Stimulated activated CD4-positive, alpha-beta T cell treated with anti-CD3 and anti-CD28 coated beads, Interleukin-1b, Interleukin-23, amount 100 ng/mL, for 24 hours (primary cell): ENCODE results near the gene ABCB11.
"Not testable (repeated sequence)": the region's sequence is repeated elsewhere in the genome, so short reads cannot be mapped to it uniquely, and the experiment has no call there.

Experiments
- DNase-seq, 4 experiments: peaks; one replicate each; pipeline ENCODE4 v3.0.0-alpha.2; 2020; ENCODE audit warnings: low read depth in 4 of 4, low spot score in 1 of 4

ABCB11 gene

DNA sequence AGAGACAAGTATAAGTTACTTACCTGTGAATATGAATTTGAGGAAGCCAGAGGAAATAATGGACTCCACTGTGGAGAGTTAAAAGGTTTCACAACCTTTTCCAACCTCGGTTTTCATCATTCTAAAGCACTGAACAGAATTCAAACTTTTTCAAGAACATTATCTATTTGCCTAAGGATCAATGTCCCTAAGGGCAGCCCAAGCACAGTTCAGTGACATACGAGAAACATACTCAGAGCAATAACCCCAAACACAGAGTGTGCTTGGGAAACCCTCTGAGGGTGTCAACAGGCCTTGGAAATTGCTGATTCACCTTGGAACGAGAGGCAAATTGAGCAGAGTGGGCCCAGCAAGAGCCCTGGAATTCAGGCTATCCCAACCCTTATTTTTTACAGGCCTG, at the start of gene ABCB11:
Gene ABCB11 (minus strand): TSS at position 123 of the 400 bp plus-strand sequence. CDS start 13,199 bp downstream, outside the sequence.
- no peak for DNase-seq

DNA sequence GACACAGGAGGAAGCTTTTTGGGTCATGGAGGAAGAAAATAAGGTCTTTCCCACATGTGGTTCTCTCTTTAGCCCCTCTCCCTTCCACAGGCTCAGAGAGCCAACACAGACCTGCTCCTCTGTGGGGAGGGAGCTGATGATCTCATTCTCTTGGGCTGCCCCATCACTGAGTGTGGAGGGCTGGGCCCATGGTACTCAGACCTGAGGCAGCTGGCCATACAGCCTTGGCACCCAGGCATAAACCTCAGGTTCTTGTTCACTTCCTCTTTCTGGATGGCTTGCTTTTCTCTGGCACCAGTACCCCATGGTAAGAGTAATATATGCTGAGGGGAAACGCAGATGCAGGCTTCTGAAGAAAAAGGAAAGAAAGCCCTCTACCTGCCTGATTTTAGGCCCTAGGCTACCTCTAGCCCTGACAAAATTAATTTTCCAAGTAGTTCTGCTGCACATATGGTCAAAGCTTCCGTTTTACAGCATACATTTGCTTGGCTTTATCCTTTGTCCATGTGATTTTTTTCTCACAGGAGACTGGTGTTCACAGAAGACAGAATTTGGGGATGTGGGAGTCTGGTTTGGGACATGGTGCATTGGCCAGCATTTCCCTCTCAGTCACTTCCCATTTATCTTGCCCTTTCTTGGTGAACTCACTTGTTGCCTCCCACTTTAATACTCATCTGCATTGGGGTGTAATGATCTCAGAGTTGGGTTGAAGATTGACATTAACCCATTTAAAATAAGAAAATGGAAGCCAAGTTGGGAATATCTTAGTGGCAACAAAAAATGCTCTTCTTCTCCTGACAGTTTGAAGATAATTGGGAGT, 49.3 kb upstream of the ABCB11 start:
- DNase-seq: no peak

DNA sequence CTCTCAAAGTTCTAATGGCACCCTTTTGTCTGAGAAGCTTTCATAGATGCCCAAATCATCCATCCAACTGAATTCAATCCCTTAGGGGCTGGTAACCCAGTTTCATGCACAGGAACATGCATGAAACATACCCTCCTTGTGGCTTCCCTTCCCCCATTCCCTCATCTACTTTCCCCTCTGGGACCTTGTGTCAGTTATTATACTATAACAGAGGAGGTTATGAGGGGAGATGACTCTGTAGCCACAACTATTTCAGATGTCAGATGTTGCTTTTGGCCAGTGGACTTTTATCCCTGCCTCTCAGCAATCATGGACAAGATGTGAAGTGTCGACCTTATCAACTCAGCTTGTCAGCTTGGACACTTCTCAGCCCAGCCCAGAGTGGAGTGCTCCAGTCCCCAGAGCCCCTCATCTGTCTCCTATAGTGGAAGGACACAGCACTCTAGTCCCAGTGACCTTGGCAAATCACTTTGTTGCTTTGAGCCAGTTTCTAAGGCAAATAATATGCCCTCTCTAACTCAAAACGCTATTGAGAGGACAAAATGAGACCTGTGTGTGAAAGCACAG, 46.6 kb upstream of the ABCB11 start:
- DNase-seq: no peak

DNA sequence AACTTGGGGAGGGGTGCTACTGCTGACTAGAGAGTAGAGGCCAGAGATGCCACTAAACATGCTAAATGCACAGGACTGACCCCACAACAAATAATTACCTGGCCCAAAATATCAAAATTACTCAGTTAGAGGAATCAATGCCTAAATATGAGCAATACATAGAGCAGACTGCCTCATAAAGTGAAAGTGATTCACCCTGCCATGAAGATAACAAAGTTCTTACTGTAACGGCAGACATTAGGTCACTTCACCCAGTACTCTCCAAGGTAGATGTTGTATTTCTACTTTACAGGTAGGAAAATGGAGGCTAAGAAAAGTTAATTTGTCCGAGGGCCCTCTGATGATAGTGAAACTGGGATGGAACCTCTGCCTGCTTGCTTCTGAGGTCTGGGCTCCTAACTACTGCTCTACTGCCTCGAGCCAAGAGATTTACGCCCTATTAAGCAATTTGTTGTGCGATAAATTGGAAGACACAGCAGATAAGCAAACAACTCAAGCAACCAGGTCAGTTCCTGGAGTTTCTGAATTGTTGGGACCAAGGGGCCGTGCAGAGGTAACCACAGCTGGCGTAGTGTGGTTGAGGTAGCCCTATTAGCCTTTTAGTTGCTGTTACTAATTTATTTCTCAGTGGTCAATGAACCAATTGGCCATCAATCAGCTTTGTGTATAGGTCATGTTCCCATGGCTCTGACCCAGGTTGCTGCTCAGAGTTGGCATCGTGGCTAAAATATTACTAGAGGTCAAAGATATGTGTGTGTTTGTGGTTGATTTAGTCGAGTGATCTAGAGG, 43.0 kb upstream of the ABCB11 start:
- DNase-seq: no peak

DNA sequence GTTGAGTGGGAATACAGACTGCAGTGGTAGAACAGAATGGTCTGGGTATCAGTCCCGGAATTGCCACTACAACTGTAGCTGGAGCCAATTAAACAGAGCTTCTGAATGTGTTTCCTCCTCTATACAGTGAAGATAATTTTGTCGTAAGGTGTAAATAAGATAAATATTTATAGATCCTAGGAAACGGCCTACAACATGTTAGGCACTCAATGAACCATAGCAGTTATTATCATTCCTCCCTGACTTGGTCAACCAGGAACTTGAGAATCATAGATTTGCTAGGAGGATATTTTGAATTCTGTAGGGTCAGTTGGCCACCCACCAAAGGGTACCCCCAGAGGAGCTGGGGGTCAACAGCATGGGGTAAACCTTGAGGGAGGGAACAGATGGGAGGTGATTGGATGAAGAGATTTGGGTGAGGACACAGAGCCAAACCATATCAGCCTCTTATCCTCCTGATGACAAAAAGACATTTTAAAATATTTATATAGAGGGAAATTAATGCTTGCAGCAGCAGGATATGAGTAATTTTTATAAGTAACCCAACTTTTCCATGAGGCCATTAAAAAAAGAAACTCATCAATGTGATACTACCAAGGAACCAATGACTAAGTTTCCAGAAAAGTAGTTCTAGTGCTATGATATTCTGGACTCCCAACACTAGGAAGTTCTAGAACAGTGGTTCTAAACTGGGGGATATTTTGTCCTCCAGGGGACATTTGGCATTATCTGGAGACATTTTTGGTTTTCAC, 42.3 kb upstream of the ABCB11 start:
- DNase-seq: no peak

DNA sequence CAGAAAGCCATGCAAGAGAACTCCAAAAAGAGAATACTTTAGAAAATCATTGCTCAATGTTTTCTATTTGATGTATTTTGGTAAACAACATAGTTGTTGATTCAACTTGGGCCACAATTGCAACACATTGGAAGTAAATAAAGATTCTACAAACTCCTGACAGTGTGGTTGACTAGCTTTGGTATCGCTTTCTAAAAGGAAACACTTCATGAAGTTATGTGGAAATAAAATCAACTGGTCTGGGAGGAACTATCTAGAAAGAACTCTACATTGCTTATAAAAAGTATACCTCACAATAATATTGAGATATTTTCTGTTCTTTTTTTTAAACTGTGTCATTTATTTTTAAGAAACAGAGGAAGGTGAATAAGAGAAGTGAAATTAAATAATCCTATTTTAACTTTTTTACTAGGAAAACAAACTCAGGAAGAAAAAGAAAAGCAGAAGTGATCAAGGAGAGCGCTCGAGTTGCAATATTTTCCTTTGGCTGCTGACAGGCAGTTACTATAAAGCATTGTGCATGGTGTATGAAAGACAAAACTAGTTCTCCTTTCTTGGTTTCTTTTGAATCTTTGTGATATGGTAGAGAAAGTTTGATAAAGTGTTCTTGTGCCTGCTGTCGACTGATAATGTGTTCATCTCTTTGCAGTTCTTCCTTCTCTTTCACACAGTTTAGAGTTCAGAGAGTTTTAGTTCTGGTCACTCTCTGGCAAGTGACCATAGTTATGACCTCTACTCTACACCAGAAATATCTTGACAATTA, 41.2 kb upstream of the ABCB11 start:
- DNase-seq: no peak

DNA sequence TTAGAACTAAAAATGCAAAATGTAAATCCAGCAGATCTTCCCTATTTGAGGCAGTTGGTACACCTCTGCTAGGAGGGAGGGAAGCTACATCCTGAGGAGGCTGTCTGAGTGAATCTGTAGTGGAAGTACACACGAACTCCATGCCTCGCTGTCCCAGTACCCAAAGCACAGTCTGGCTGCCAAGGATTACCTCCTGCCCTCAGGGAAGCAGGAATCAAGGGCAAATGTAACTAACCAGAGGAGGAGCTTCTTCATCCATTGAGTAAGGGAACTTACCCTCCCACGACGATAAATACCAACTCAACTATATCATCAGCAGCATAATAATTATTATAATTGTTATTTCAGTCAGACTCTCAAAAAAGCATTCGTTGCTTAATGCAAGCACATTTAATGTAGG, 40.3 kb upstream of the ABCB11 start:
- no peak for DNase-seq

DNA sequence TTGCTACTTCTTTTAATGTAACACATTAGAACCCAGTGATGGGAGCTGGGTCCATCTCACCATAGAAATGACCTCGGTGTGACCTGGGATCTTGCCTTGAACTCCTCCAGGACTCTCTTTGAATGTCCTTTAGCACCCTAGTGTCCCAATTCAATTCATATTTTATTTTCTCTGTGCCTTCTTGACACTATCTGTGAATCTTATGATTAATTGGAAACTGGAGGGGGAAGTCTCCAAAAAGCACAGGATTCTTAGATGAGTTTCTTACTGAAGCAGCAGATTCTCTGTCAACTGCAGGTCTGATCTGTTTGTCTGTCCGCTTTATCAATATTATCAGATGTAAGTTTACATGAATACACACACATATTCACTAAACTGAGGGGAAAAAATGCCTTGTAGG, 38.7 kb upstream of the ABCB11 start:
- no peak for DNase-seq

DNA sequence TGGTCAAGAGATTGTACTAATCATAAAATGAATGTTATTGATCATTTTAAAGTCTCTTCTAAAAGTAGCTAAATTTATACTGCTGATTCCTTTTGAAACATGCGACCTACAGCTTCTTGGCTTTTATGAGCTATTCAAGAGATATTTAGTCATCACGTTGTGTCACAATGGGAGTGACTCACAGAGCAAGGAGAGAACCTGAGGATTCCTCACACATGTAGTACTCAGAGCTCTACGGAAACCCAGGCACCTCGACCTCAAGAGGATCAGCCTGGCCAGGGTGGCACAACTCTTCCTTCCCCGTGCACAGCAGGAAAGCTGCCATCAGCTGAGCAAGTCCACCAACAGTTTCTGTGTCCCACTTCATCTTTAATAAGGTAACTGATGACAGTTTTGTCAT, 38.2 kb upstream of the ABCB11 start, which contains the start of gene DHRS9:
Gene DHRS9 (plus strand): TSS at position 223 of the 400 bp plus-strand sequence. CDS start 12,019 bp downstream, outside the sequence.
- peak in 1 of 4 experiments; percentile 25 for DNase-seq

DNA sequence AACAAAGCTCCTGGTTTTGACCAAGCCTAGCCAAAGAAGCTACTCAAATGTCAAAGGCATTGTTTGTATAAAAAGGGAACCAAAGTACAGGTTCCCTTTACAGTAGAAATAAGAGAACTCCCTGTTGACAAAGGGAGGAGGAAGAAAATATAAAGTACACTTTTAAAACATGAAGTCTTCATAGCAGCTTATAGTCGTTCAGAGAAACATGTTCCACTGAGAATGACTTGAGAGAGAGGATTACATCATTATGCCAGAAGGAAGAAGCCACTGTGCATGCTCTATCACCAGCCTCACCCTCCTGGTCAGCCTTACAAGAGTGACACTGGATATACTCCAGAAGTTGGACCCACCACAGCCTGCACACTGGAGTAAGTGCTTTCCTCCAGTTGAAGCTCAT, 35.8 kb upstream of the ABCB11 start:
- DNase-seq: no peak

DNA sequence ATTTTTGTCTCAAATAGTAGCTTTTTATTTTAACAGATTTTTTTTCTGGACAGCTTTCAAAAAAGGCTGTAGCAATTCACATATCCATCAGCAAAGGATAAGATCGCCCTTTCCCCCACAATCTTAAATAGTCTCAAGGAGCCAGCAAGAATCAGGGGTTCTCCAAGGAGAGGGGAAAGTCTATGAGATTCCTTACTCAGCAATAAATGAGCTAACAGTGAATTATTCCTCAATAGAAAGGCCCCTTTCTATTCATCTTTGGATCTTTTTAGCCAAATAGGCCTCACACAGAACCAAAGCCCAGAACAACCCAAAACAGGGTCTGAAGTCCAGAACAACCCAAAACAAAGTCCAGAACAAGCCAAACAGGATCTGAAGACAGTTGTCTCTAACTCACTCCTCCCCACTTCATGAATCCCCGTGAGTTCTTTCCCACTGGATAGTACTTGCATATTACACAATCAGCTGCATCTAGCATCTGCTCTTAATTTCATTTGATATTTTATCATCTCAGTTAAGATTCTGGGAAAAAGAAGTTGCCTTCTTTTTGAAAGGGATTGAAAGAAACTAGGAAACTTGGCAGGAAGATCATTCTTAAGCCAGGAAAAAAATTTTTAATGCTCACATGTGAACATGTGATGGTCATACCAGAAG, 34.9 kb upstream of the ABCB11 start:
- DNase-seq: no peak

DNA sequence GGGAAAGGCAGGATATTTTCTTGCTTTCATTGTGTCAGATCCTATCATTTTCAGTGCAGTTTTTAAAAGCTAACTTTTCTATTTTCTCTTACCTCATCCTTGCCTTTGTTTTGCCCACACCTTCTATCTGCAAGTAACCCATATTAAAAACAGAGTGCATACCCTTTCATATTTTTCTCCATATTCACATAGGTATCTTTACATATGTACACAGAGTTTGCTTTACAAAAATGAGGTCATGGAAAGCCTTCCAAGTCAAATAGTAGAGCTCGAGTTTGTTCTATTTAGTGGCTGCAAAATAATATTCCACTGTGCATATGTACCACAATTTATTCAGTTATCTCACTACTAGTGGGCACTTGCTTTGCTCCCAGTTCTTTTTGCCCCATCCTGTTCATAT, 34.3 kb upstream of the ABCB11 start:
- DNase-seq: no peak

DNA sequence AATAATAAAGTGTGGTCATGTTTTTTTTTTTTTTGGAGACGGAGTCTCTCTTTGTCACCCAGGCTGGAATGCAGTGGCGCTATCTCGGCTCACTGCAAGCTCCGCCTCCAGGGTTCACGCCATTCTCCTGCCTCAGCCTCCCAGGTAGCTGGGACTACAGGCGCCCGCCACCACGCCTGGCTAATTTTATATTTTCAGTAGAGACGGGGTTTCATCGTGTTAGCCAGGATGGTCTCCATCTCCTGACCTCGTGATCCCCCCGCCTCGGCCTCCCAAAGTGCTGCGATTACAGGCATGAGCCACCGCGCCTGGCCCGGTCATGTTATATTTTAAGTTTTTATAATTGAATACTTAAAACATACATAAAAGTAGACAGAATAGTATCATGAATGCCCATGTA, 33.1 kb upstream of the ABCB11 start:
- not testable (repeated sequence) for DNase-seq

DNA sequence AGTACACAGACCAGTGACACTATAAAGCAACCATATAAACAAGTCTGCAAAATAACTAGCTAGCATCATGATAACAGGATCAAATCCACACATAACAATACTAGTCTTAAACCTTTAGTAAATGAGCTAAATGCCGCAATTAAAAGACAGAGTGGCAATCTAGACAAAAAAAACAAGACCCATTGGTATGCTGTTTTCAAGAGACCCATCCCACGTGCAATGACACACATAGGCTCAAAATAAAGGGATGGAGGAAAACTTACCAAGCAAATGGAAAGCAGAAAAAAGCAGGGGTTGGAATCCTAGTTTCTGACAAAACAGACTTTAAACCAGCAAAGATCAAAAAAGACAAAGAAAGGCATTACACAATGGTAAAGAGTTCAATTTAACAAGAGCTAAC, 23.5 kb upstream of the ABCB11 start:
- not testable (repeated sequence) for DNase-seq

DNA sequence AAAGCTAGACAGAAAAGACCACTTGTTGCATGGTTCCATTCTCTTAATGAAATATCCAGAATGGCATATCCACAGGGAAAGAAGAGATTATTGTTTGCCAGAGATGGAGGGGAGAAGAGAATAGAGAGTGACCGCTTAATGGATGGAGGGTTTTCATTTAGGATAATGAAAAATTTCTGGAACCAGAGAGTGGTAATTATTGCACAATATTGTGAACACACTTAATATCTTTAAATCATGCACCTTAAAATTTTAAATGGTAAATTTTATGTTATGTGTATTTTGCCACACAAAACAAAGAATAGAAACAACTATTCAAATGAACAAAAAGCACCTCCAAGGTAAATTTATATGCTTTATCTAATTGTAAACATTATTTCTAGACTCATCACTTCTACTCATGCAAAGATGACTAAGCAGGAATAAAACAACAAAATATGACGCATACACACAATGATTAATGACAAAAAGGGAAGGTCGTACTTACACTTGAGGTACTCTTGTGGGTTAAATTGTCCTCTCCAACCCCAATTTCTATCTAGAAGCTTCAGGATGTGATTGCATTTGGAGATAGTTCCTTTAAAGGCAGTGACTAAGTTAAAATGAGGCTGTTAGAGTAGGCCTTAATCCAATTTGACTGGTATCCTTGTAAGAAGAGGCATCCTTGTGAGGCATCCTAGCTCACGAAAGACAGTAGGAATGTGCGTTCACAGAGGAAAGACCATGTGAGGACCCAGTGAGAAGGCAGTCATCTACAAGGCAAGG, 19.5 kb upstream of the ABCB11 start:
- no peak for DNase-seq

DNA sequence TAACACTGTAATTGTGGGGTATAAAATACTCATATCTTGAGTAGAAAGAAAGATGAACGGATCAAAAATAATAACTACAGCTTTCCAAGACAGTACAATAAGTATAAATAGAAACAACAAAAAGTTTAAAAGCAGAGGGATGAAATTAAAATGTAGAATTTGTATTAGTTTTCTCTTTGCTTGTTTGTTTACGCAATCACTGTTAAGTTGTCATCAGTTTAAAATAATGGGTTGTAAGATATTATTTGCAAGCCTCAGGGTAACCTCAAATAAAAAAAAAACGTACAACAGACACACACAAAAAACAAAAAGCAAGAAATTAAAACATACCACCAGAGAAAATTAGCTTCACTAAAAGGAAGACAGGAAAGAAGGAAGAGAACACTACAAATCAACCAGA, 18.0 kb upstream of the ABCB11 start:
- no peak for DNase-seq

DNA sequence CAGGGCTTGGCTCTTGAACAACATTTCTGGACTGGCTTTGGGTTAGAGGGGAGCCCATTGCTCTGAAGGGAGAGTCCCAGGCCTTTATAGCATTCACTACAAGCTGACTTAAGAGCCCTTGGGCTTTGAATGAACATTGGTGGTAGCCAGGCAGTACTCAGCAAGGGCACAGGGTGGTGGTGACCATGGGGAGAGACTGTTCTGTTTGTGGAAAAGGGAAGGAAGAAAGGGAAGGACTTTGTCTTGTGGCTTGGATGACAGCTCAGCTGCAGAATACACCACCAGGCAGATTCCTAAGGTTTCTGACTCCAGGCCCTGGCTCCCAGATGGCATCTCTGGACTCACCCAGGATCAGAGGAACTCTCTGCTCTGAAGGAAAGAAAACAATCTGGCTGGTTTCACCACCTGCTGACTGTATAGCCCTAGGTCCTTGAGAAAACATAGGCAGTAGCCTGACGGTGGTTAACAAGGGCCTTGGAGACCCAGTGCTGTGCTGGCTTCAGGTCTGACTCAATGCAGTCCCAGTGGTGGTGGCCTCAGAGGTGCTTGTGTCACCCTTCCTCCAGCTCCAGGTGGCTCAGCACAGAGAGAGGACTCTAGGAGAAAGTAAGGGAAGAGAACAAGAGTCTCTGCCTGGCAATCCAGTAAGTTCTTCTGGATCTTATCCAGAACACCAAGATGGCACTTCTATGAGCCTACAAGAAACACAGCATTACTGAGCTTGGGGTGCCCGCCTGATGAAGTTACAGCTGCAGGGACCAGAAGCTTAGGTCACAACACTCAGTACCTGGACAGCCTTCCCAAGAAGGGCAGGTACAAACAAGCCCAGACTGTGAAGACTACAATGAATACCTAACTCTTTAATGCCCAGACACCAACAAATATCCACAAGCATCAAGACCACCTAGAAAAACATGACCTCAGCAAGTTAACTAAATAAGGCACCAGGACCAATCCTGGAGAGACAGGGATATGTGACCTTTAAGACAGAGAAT, 16.4 kb upstream of the ABCB11 start:
- DNase-seq: no peak
